Metanephros (tissue), 1 donor: ENCODE measurements around the gene PEX6. TPM values are rescaled to one million over a fixed set of nuclear protein-coding genes. Genes with fewer than 3 reads are reported as not detected.

Experiments used
- total RNA-seq: library from RNA; depleted of rRNA; stranded (reverse); fragments of >200 nt; gene quantifications from one replicate; pipeline ENCODE4 v1.2.3, GENCODE V29; 2014

PEX6 gene
- total RNA-seq, result 30.1 TPM

GRCh38 chr6:42978839-42979522 lies at the start of gene PEX6:
Gene PEX6, minus strand, starts transcription at chr6:42979181. Its CDS starts 31 bp downstream, at chr6:42979150.

GRCh38 chr6:43021270-43022047 lies 42.5 kb upstream of the PEX6 start, which contains the start of gene RRP36:
Gene RRP36, plus strand, starts transcription at chr6:43021623. Its CDS starts 32 bp downstream, at chr6:43021655.

GRCh38 chr6:43013843-43014433 lies 35.0 kb upstream of the PEX6 start, which contains the start of the genes KLHDC3 and MEA1:
Gene KLHDC3, plus strand, starts transcription at chr6:43014249. Its CDS starts 2,944 bp downstream, at chr6:43017193.
Gene MEA1, minus strand, starts transcription at chr6:43013946. Its CDS starts 133 bp downstream, at chr6:43013813.

GRCh38 chr6:42984001-42984923 lies 5.3 kb upstream of the PEX6 start, which contains the start of gene PPP2R5D:
Gene PPP2R5D, plus strand, starts transcription at chr6:42984570. Its CDS starts 108 bp downstream, at chr6:42984678.

GRCh38 chr6:42960243-42961019 lies 18.6 kb downstream of the PEX6 start, which contains the start of gene GNMT:
Gene GNMT, plus strand, starts transcription at chr6:42960754. Its CDS starts 14 bp downstream, at chr6:42960768.

GRCh38 chr6:42928986-42929820 lies 49.8 kb downstream of the PEX6 start, which contains the start of gene CNPY3:
Gene CNPY3, plus strand, starts transcription at chr6:42929480. Its CDS starts 91 bp downstream, at chr6:42929571.

GRCh38 chr6:42915732-42916131 lies 63.2 kb downstream of the PEX6 start, which contains the start of gene PTCRA:
Gene PTCRA, plus strand, starts transcription at chr6:42916053. Its CDS starts 17 bp downstream, at chr6:42916070.

Other genes with a start within 250 kb of the PEX6 start
- gene TBCC, start 233.1 kb downstream of the PEX6 start, total RNA-seq, result 34.6 TPM
- 13.4 TPM for gene BICRAL, start 197.1 kb downstream of the PEX6 start, total RNA-seq
- gene RPL7L1, start 99.6 kb downstream of the PEX6 start, total RNA-seq, result 89.2 TPM
- 0.82 TPM for gene PTCRA, start 63.1 kb downstream of the PEX6 start, total RNA-seq
- gene CNPY3, start 49.7 kb downstream of the PEX6 start, total RNA-seq, result 41.0 TPM
- 0.76 TPM for gene GNMT, start 18.4 kb downstream of the PEX6 start, total RNA-seq
- 37.3 TPM for gene PPP2R5D, start 5.4 kb upstream of the PEX6 start, total RNA-seq
- gene MEA1, start 34.8 kb upstream of the PEX6 start, total RNA-seq, result 51.4 TPM
- 119 TPM for gene KLHDC3, start 35.1 kb upstream of the PEX6 start, total RNA-seq
- 34.7 TPM for gene RRP36, start 42.4 kb upstream of the PEX6 start, total RNA-seq
- gene CUL7, start 74.7 kb upstream of the PEX6 start, total RNA-seq, result 40.5 TPM
- 23.5 TPM for gene MRPL2, start 80.3 kb upstream of the PEX6 start, total RNA-seq
- 43.6 TPM for gene KLC4, start 80.5 kb upstream of the PEX6 start, total RNA-seq
- gene PTK7, start 97.1 kb upstream of the PEX6 start, total RNA-seq, result 252 TPM
- 25.5 TPM for gene SRF, start 192.1 kb upstream of the PEX6 start, total RNA-seq
- gene CUL9, start 203.0 kb upstream of the PEX6 start, total RNA-seq, result 46.2 TPM